SK-N-SH treated with all-trans-retinoic acid at 6 μM for 48 hours (cell line): ENCODE data around the gene STPG1.

Experiments
- ATAC-seq: fragments of 200-7000 bp; cut with Tn5 transposase; 3 replicates; pipeline ENCODE4 v1.9.1; 2020; ENCODE audit warnings: mild to moderate bottlenecking, moderate library complexity
- ARNTL ChIP-seq: fragments of 450-650 bp; formaldehyde crosslinking; IDR thresholded peaks from 2 replicates; pipeline ENCODE4 v1.5.0; 2020; ENCODE audit warnings: low read depth, mild to moderate bottlenecking, moderate library complexity, borderline replicate concordance
- CREB5 ChIP-seq: fragments of 250-450 bp; sonication (Bioruptor Pico); IDR thresholded peaks from 2 replicates; pipeline ENCODE4 v1.5.1; 2020; ENCODE audit warnings: low read depth, mild to moderate bottlenecking, moderate library complexity
- CSDC2 ChIP-seq: fragments of 250-450 bp; sonication (Bioruptor Pico); IDR thresholded peaks from 2 replicates; pipeline ENCODE4 v1.5.0; 2020; ENCODE audit warnings: mild to moderate bottlenecking, moderate library complexity
- CSRNP3 ChIP-seq: fragments of 250-450 bp; sonication (Bioruptor Pico); IDR thresholded peaks from 2 replicates; pipeline ENCODE4 v1.5.1; 2021; ENCODE audit warnings: mild to moderate bottlenecking, moderate library complexity
- ISL1 ChIP-seq: fragments of 250-450 bp; sonication (Bioruptor Pico); IDR thresholded peaks from 2 replicates; pipeline ENCODE4 v2.1.2; 2022; ENCODE audit warnings: mild to moderate bottlenecking, moderate library complexity
- OSR1 ChIP-seq: fragments of 250-450 bp; sonication (Bioruptor Pico); IDR thresholded peaks from 2 replicates; pipeline ENCODE4 v1.8.0; 2022; ENCODE audit warnings: moderate library complexity, mild to moderate bottlenecking, inconsistent platforms
- PATZ1 ChIP-seq: fragments of 250-450 bp; sonication (Bioruptor Pico); IDR thresholded peaks from 2 replicates; pipeline ENCODE4 v1.8.0; 2020; ENCODE audit warnings: mild to moderate bottlenecking, moderate library complexity, borderline replicate concordance
- POU6F1 ChIP-seq: fragments of 250-450 bp; sonication (Bioruptor Pico); IDR thresholded peaks from 2 replicates; pipeline ENCODE4 v1.8.0; 2021; ENCODE audit warnings: low read depth, mild to moderate bottlenecking, moderate library complexity, borderline replicate concordance
- PPARA ChIP-seq: fragments of 250-450 bp; sonication (Bioruptor Pico); IDR thresholded peaks from 2 replicates; pipeline ENCODE4 v1.5.0; 2020; ENCODE audit warnings: mild to moderate bottlenecking, borderline replicate concordance
- RARB ChIP-seq: fragments of 250-450 bp; sonication (Bioruptor Pico); IDR thresholded peaks from 2 replicates; pipeline ENCODE4 v1.8.0; 2021; ENCODE audit warnings: mild to moderate bottlenecking, moderate library complexity
- TCF4 ChIP-seq: fragments of 250-450 bp; sonication (Bioruptor Pico); IDR thresholded peaks from 2 replicates; pipeline ENCODE4 v1.8.0; 2021; ENCODE audit warnings: mild to moderate bottlenecking, moderate library complexity, borderline replicate concordance
- TSHZ2 ChIP-seq: fragments of 250-450 bp; sonication (Bioruptor Pico); IDR thresholded peaks from 2 replicates; pipeline ENCODE4 v1.5.0; 2020; ENCODE audit warnings: mild to moderate bottlenecking, moderate library complexity
- ZC3H10 ChIP-seq: fragments of 250-450 bp; sonication (Bioruptor Pico); IDR thresholded peaks from 2 replicates; pipeline ENCODE4 v1.5.1; 2021; ENCODE audit warnings: mild to moderate bottlenecking, moderate library complexity
- ZFP3 ChIP-seq: fragments of 250-450 bp; sonication (Bioruptor Pico); IDR thresholded peaks from 2 replicates; pipeline ENCODE4 v1.5.0; 2020; ENCODE audit warnings: mild to moderate bottlenecking, moderate library complexity
- ZFP30 ChIP-seq: fragments of 450-650 bp; formaldehyde crosslinking; IDR thresholded peaks from 2 replicates; pipeline ENCODE4 v1.5.0; 2022; ENCODE audit warnings: mild to moderate bottlenecking, moderate library complexity
- ZNF565 ChIP-seq: fragments of 450-650 bp; formaldehyde crosslinking; conservative IDR thresholded peaks from 2 replicates; pipeline ENCODE4 v1.5.0; 2020; ENCODE audit warnings: low read depth, mild to moderate bottlenecking, moderate library complexity
- ZNF8 ChIP-seq: fragments of 450-650 bp; formaldehyde crosslinking; IDR thresholded peaks from 2 replicates; pipeline ENCODE4 v1.5.0; 2020; ENCODE audit warnings: mild to moderate bottlenecking, moderate library complexity

STPG1 gene

GRCh38 chr1:24331961-24332673, 81.5 kb downstream of the STPG1 start:
- no peak for TF ChIP-seq CSRNP3
- TF ChIP-seq CREB5 (CRISPR knock-in tag) = no peak
- no peak for TF ChIP-seq ZFP3 (CRISPR knock-in tag)
- no peak for TF ChIP-seq RARB (CRISPR knock-in tag)
- no peak for TF ChIP-seq TSHZ2 (CRISPR knock-in tag)
- no peak for TF ChIP-seq ISL1 (CRISPR knock-in tag)
- TF ChIP-seq ZFP30 (CRISPR knock-in tag) = no peak
- TF ChIP-seq PPARA (CRISPR knock-in tag) = no peak
- no peak for TF ChIP-seq ZNF8 (CRISPR knock-in tag)
- no peak for TF ChIP-seq POU6F1 (CRISPR knock-in tag)
- no peak for TF ChIP-seq ZC3H10 (CRISPR knock-in tag)
- TF ChIP-seq ZNF565 (CRISPR knock-in tag) = no peak
- TF ChIP-seq ARNTL (CRISPR knock-in tag) = no peak
- TF ChIP-seq PATZ1 (CRISPR knock-in tag) = no peak
- TF ChIP-seq, all 23 proteins: peak for 0
- ATAC-seq = no peak

GRCh38 chr1:24329797-24330543, 83.6 kb downstream of the STPG1 start:
- ATAC-seq = no peak
- TF ChIP-seq TSHZ2 (CRISPR knock-in tag) = no peak

GRCh38 chr1:24329331-24329730, 84.3 kb downstream of the STPG1 start:
- TF ChIP-seq POU6F1 (CRISPR knock-in tag) (no peak), ZNF565 (CRISPR knock-in tag) (no peak), TCF4 (CRISPR knock-in tag) (no peak), ZC3H10 (CRISPR knock-in tag) (no peak), ARNTL (CRISPR knock-in tag) (no peak), OSR1 (CRISPR knock-in tag) (no peak), ZFP30 (CRISPR knock-in tag) (no peak), CSDC2 (CRISPR knock-in tag) (no peak)
- ATAC-seq = no peak
